Measurements from ENCODE around the gene FADD.
A peak's percentile ranks its signal among the peaks of the same experiment; 100 is the strongest.
"Not testable (repeated sequence)": the region's sequence is repeated elsewhere in the genome, so short reads cannot be mapped to it uniquely, and the experiment has no call there.

FADD gene

GRCh38 chr11:70182266-70182665, 20.8 kb upstream of the FADD start:
- DNase-seq (ENCODE audit: low read depth), result no peak

GRCh38 chr11:70183032-70183431, 20.1 kb upstream of the FADD start:
- no peak for DNase-seq (ENCODE audit: low read depth)

- DNase-seq (ENCODE audit: low read depth), result no peak
Measured at GRCh38 chr11:70183483-70184176, 19.5 kb upstream of the FADD start.

GRCh38 chr11:70184396-70184795, 18.7 kb upstream of the FADD start:
- DNase-seq (ENCODE audit: low read depth), result no peak

GRCh38 chr11:70185348-70186055, 17.6 kb upstream of the FADD start:
- DNase-seq (ENCODE audit: low read depth), result no peak

GRCh38 chr11:70186420-70186819, 16.7 kb upstream of the FADD start:
- no peak for DNase-seq (ENCODE audit: low read depth)

GRCh38 chr11:70186936-70187335, 16.2 kb upstream of the FADD start:
- no peak for DNase-seq (ENCODE audit: low read depth)

GRCh38 chr11:70187771-70188170, 15.3 kb upstream of the FADD start:
- DNase-seq (ENCODE audit: low read depth), result no peak

GRCh38 chr11:70189622-70190021, 13.5 kb upstream of the FADD start:
- DNase-seq (ENCODE audit: low read depth), result no peak

GRCh38 chr11:70191495-70192140, 11.5 kb upstream of the FADD start:
- peak; percentile 24 for DNase-seq (ENCODE audit: low read depth)

GRCh38 chr11:70192666-70193410, 10.3 kb upstream of the FADD start:
- no peak for DNase-seq (ENCODE audit: low read depth)

- no peak for DNase-seq (ENCODE audit: low read depth)
Measured at GRCh38 chr11:70193411-70194292, 9.4 kb upstream of the FADD start.

- DNase-seq (ENCODE audit: low read depth), result no peak
Measured at GRCh38 chr11:70194792-70195791, 8.0 kb upstream of the FADD start.

- DNase-seq (ENCODE audit: low read depth), result no peak
Measured at GRCh38 chr11:70200212-70200844, 2.8 kb upstream of the FADD start.

- DNase-seq (ENCODE audit: low read depth), result not testable (repeated sequence)
Measured at GRCh38 chr11:70201047-70201446, 2.0 kb upstream of the FADD start.

GRCh38 chr11:70201882-70202861, 924 bp upstream of the FADD start:
- DNase-seq (ENCODE audit: low read depth), result peak; percentile 81

GRCh38 chr11:70203751-70204465, 812 bp downstream of the FADD start:
- DNase-seq (ENCODE audit: low read depth), result peak; percentile 87

- DNase-seq (ENCODE audit: low read depth), result no peak
Measured at GRCh38 chr11:70204466-70204799, 1.3 kb downstream of the FADD start.

Measured in amniotic epithelial cell (primary cell).